DND-41 (cell line): ENCODE data around the gene POP7.

Experiments used
- EZH2 ChIP-seq: IDR thresholded peaks from 3 replicates; pipeline ENCODE4 v1.6.1; 2012; ENCODE audit warnings: borderline replicate concordance, low read depth, mild to moderate bottlenecking, moderate library complexity, low read length, inconsistent platforms; ENCODE audit not compliant: severe bottlenecking
- TF ChIP-seq, protein P1 (sequence below): IDR thresholded peaks from 2 replicates; pipeline ENCODE4 v1.5.1; 2012; ENCODE audit warnings: borderline replicate concordance, low read length, moderate library complexity, mild to moderate bottlenecking; ENCODE audit not compliant: poor library complexity, severe bottlenecking; ENCODE audit errors: extremely low read depth

DNA sequence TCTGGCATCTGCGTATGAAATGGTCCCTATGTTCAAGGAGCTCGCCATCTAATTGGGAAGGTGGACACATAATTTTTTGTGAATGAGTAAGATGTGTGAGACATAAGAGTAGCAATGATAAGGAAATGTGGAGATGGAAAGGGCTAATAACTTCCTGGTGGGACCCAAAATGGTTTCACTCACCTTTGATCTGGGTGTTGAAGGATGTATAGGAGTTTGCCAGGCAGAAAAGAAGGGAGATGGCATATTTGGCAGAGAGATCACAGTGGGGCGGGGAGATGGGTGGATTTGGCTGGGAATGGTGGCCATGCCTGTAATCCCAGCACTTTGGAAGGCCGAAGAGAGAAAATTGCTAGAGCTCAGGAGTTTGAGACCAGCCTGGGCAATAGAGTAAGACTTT is 4.5 kb downstream of the POP7 start:
- TF ChIP-seq, protein P1, sequence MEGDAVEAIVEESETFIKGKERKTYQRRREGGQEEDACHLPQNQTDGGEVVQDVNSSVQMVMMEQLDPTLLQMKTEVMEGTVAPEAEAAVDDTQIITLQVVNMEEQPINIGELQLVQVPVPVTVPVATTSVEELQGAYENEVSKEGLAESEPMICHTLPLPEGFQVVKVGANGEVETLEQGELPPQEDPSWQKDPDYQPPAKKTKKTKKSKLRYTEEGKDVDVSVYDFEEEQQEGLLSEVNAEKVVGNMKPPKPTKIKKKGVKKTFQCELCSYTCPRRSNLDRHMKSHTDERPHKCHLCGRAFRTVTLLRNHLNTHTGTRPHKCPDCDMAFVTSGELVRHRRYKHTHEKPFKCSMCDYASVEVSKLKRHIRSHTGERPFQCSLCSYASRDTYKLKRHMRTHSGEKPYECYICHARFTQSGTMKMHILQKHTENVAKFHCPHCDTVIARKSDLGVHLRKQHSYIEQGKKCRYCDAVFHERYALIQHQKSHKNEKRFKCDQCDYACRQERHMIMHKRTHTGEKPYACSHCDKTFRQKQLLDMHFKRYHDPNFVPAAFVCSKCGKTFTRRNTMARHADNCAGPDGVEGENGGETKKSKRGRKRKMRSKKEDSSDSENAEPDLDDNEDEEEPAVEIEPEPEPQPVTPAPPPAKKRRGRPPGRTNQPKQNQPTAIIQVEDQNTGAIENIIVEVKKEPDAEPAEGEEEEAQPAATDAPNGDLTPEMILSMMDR: no peak
- no peak for TF ChIP-seq EZH2
